NT2/D1 (cell line): ENCODE measurements around the gene SHB.

ENCODE experiments used
- SUZ12 ChIP-seq: IDR thresholded peaks from 2 replicates; pipeline ENCODE4 v1.6.1; 2011; ENCODE audit not compliant: insufficient read length, insufficient read depth; ENCODE audit errors: extremely low read depth
- YY1 ChIP-seq: IDR thresholded peaks from 2 replicates; pipeline ENCODE4 v1.6.1; 2011; ENCODE audit not compliant: insufficient read length, insufficient read depth

GRCh38 chr9:37923118-37923795, 145.8 kb downstream of the SHB start:
- TF ChIP-seq SUZ12 (no peak), YY1 (no peak)
